Transverse colon (tissue), 4 donors: ENCODE data around the gene C1QTNF9B.

Experiments used
- EP300 ChIP-seq: sonication (generic); formaldehyde crosslinking; IDR thresholded peaks from one replicate; pipeline ENCODE4 v1.6.1; 2017; ENCODE audit warnings: antibody characterized with exemption, low read depth
- POLR2A ChIP-seq: fragments of 450-650 bp; IDR thresholded peaks from one replicate; pipeline ENCODE4 v1.6.1; 2016; ENCODE audit warnings: antibody characterized with exemption, mild to moderate bottlenecking, moderate library complexity
- POLR2AphosphoS5 ChIP-seq, 3 donors: sonication (generic); formaldehyde crosslinking; IDR thresholded peaks; one replicate each; pipeline ENCODE4 v1.6.1; 2016; ENCODE audit warnings: antibody characterized with exemption in 3 of 3
- TF ChIP-seq, protein P1 (sequence below), 5 experiments: fragments of 200-600 bp in 3 of 5; fragments of 450-650 bp in 2 of 5; sonication (generic) in 3 of 5; IDR thresholded peaks; 1 replicate in 2 of 5; 2 replicates in 3 of 5; pipeline ENCODE4 v1.5.1; 2016 to 2017; ENCODE audit warnings: antibody characterized with exemption in 5 of 5, inconsistent platforms in 3 of 5, mild to moderate bottlenecking in 2 of 5, moderate library complexity in 1 of 5

DNA sequence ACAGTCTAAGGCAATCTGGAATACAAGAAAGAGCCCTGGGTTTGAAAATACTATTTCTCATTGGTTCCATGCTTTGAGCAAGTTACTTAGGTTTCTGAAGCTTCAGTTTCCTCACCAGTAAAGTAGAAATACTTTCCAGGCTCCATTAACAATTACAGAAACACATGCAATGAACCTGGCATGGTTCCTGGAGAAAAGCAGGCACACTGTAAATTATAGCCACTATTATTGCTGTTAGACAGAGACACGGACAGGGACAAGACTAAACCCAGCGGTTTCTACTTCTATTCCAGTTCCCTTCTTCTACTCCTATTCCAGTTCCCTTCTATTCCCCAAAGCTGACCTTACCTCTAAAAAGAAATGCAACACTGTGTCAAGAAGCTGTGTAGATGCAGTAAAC lies 49.3 kb downstream of the C1QTNF9B start:
- TF ChIP-seq POLR2A, result no peak
- TF ChIP-seq, protein P1, sequence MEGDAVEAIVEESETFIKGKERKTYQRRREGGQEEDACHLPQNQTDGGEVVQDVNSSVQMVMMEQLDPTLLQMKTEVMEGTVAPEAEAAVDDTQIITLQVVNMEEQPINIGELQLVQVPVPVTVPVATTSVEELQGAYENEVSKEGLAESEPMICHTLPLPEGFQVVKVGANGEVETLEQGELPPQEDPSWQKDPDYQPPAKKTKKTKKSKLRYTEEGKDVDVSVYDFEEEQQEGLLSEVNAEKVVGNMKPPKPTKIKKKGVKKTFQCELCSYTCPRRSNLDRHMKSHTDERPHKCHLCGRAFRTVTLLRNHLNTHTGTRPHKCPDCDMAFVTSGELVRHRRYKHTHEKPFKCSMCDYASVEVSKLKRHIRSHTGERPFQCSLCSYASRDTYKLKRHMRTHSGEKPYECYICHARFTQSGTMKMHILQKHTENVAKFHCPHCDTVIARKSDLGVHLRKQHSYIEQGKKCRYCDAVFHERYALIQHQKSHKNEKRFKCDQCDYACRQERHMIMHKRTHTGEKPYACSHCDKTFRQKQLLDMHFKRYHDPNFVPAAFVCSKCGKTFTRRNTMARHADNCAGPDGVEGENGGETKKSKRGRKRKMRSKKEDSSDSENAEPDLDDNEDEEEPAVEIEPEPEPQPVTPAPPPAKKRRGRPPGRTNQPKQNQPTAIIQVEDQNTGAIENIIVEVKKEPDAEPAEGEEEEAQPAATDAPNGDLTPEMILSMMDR (IDR thresholded peaks at IDR 0.05), result no peak
- no peak for TF ChIP-seq EP300
- TF ChIP-seq POLR2AphosphoS5 (IDR thresholded peaks at IDR 0.05), result no peak
